HG03280 (cell line): ENCODE measurements around the gene POTEM.
"Not testable (repeated sequence)": the region's sequence is repeated elsewhere in the genome, so short reads cannot be mapped to it uniquely, and the experiment has no call there.

Source experiments
- ATAC-seq: cut with Tn5 transposase; IDR thresholded peaks from one replicate; pipeline ENCODE4 v1.9.1; 2021; ENCODE audit warnings: mild to moderate bottlenecking, moderate library complexity; ENCODE audit not compliant: unreplicated experiment

Gene POTEM

DNA sequence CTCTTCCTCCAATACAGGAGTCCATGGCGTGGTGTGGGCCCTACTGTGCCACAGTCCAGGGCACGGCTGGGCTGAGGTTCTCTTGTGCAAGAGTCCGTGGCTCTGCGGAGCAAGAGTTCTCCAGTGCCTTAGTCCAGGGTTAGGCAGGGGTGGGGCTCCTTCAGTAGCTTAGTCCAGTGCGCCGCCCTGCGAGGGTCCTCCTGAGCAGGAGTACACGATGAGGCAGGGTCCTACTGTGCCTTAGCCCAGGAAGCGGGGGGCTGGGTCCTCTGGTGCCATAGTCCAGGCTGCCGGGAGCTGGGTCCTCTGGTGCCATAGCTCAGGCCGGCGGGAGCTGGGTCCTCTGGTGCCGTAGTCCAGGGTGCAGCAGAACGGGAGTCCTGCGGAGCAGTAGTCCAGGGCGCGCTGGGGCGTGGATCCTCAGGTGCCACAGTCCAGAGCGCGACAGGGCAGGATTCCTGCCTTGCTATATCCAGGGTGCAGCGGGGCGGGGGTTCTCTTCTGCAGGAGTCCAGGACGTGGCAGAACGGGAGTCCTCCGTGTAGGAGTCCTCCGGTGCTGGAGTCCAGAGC, 69.7 kb downstream of the POTEM start:
- not testable (repeated sequence) for ATAC-seq

- not testable (repeated sequence) for ATAC-seq
Measured at GRCh38 chr14:19038060-19038664, 70.9 kb downstream of the POTEM start.

GRCh38 chr14:19038785-19039184, 71.6 kb downstream of the POTEM start:
- ATAC-seq = not testable (repeated sequence)

DNA sequence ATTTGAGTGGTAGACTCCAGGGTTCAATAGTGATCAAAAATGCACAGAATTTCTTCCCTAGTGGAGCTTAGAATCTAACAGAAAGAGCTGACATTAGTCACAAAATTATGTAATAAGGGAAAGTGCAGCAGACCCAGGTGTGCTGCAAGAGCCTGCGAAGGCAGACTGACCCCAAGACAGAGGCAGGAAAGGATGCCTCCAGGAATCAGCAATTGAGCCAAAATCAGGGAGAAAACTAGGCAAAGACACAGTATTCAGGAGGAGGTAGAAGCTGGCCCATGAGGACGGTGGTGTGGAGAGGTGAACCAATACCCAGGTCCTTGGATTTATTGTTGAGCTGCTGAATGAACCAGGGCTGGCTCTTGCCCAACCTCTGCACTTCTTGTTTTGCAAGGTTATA, 76.2 kb downstream of the POTEM start:
- not testable (repeated sequence) for ATAC-seq
